K562 (cell line): ENCODE data around the gene GGCT. TPM values are rescaled to one million over a fixed set of nuclear protein-coding genes. Genes with fewer than 3 reads are reported as not detected.
A peak's percentile ranks its signal among the peaks of the same experiment; 100 is the strongest.

Source experiments
- CEBPB ChIP-seq: fragments of 450-650 bp; IDR thresholded peaks from 2 replicates; pipeline ENCODE4 v1.6.1; 2016; ENCODE audit warnings: missing genetic modification characterization, missing compliant biosample characterization
- E2F8 ChIP-seq: fragments of 450-650 bp; IDR thresholded peaks from 2 replicates; pipeline ENCODE4 v1.7.1; 2018; ENCODE audit warnings: mild to moderate bottlenecking, low read depth; ENCODE audit not compliant: partially characterized antibody
- KHSRP ChIP-seq: fragments of 450-650 bp; IDR thresholded peaks from 2 replicates; pipeline ENCODE4 v1.6.1; 2017
- MGA ChIP-seq: fragments of 450-650 bp; IDR thresholded peaks from 2 replicates; pipeline ENCODE4 v1.6.1; 2016; ENCODE audit warnings: mild to moderate bottlenecking, moderate library complexity
- MNT ChIP-seq, 2 experiments: fragments of 450-650 bp; conservative IDR thresholded peaks; 2 replicates each; pipeline ENCODE4 v1.6.1; 2017; ENCODE audit warnings: mild to moderate bottlenecking in 2 of 2, moderate library complexity in 2 of 2
- NRF1 ChIP-seq, 2 experiments: fragments of 450-650 bp; IDR thresholded peaks in 1 of 2; conservative IDR thresholded peaks in 1 of 2; 2 replicates each; pipeline ENCODE4 v1.6.1; 2014; ENCODE audit warnings: mild to moderate bottlenecking in 2 of 2
- SAP30 ChIP-seq: fragments of 200-600 bp; sonication (generic); IDR thresholded peaks from 2 replicates; pipeline ENCODE4 v1.6.1; 2012; ENCODE audit warnings: borderline replicate concordance, low read depth, mild to moderate bottlenecking, moderate library complexity, low read length, control low read depth, inconsistent platforms; ENCODE audit not compliant: insufficient read depth, poor library complexity, severe bottlenecking
- ZFP36 ChIP-seq: fragments of 150-350 bp; IDR thresholded peaks from 2 replicates; pipeline ENCODE4 v1.6.1; 2018; ENCODE audit warnings: low read length, low read depth; ENCODE audit not compliant: partially characterized antibody
- polyA plus RNA-seq, 8 experiments: library from polyadenylated mRNA; depleted of rRNA in 4 of 8; stranded (reverse) in 5 of 8; unstranded in 3 of 8; fragments of >200 nt; fragmentation: Nextera tagmentation in 2 of 8; fragmentation: Illumina TruSeq in 1 of 8; extraction: Ambion mirVana in 2 of 8; extraction: Trizol in 1 of 8; gene quantifications; 2 replicates each; pipeline versions ENCODE4 v1.2.1 to v1.2.3, GENCODE V29; 2011 to 2014; ENCODE audit warnings: inconsistent platforms in 1 of 8, missing spikeins in 1 of 8
- total RNA-seq, 7 experiments: library from RNA; depleted of rRNA in 6 of 7; stranded (reverse); fragments of >200 nt in 6 of 7; fragmentation: Illumina TruSeq in 2 of 7; extraction: Trizol in 2 of 7; gene quantifications; 2 replicates each; pipeline versions ENCODE4 v1.2.1 to v1.2.3, GENCODE V29; 2011 to 2021; ENCODE audit warnings: low replicate concordance in 1 of 7

GGCT gene
- total and polyA plus RNA-seq, 9 of the 15 experiments (the other 6 are each of a cell fraction or from before 2014, with no cell fraction given): 79.0 to 349 (median 136) TPM

GRCh38 chr7:30504301-30505173 is at the start of gene GGCT (continued):
- TF ChIP-seq E2F8 (peak; percentile 98), KHSRP (no peak), ZFP36 (peak; percentile 14), SAP30 (peak; percentile 69), NRF1 (conservative IDR thresholded peaks at IDR 0.05 in 1 of 2, IDR thresholded peaks at IDR 0.05 in 1 of 2) (peak; percentile 84 to 88), MGA (peak; percentile 87), MNT (conservative IDR thresholded peaks at IDR 0.05) (peak; percentile 67 to 90), CEBPB (tag) (peak; percentile 95)
